ENCODE data around the gene REPS2. TPM values are rescaled to one million over a fixed set of nuclear protein-coding genes. Genes with fewer than 3 reads are reported as not detected.

The REPS2 gene
- total and polyA plus RNA-seq, 12 donors = 0.78 to 15.5 (median 6.3) TPM

- no peaks in the 10 kb centered on the region for H3K4me1 ChIP-seq
- H3K4me3 ChIP-seq = no peak overlapping the region
- DNase-seq (no peak), ATAC-seq (no peak)
- WGBS, 2 donors = 90 to 100% methylated on average over 1 of the region's 1 CpG
- peaks cover 0 to 5% (median 0%) of the 10 kb centered on the region in 11 donors for H3K9me3 ChIP-seq
- TF ChIP-seq CTCF (IDR thresholded peaks at IDR 0.05) = no peak
- intact Hi-C loops (cut with DNase I) = no loop called here
- no peaks in the 10 kb centered on the region for H3K36me3 ChIP-seq
- H3K27me3 ChIP-seq = peaks cover 0 to 45% (median 0%) of the 10 kb centered on the region in 7 donors
- H3K27ac ChIP-seq = no peak overlapping the region
These were observed 32.8 kb downstream of the REPS2 start for GRCh38 chrX:16979226-16979625.

GRCh38 chrX:16981209-16981608 lies 34.8 kb downstream of the REPS2 start:
- TF ChIP-seq CTCF (IDR thresholded peaks at IDR 0.05) = no peak
- H3K4me3 ChIP-seq = no peak overlapping the region
- ATAC-seq (no peak), DNase-seq (no peak)
- 97 to 100% methylated on average over 1 of the region's 1 CpG for WGBS, 2 donors
- H3K36me3 ChIP-seq = no peaks in the 10 kb centered on the region
- intact Hi-C loops (cut with DNase I) = no loop called here
- H3K27ac ChIP-seq = no peak overlapping the region
- H3K27me3 ChIP-seq = peaks cover 0 to 48% (median 0%) of the 10 kb centered on the region in 7 donors
- H3K4me1 ChIP-seq = no peaks in the 10 kb centered on the region
- H3K9me3 ChIP-seq = peaks cover 0 to 5% (median 0%) of the 10 kb centered on the region in 11 donors

GRCh38 chrX:16981980-16982379 lies 35.5 kb downstream of the REPS2 start:
- DNase-seq = no peak
- Histone ChIP-seq H3K27ac (no peak overlapping the region), H3K4me1 (no peaks in the 10 kb centered on the region), H3K4me3 (no peak overlapping the region), H3K9me3 (peaks cover 0 to 5% (median 0%) of the 10 kb centered on the region in 11 donors), H3K27me3 (peaks cover 0 to 45% (median 0%) of the 10 kb centered on the region in 7 donors), H3K36me3 (no peaks in the 10 kb centered on the region)
- intact Hi-C loops (cut with DNase I) = no loop called here
- TF ChIP-seq CTCF (IDR thresholded peaks at IDR 0.05) = no peak
- no peak for ATAC-seq

- no peak overlapping the region for H3K27ac ChIP-seq
- ATAC-seq (no peak), DNase-seq (no peak)
- no peaks in the 10 kb centered on the region for H3K4me1 ChIP-seq
- intact Hi-C loops (cut with DNase I) = no loop called here
- H3K9me3 ChIP-seq = peaks cover 0 to 5% (median 0%) of the 10 kb centered on the region in 11 donors
- no peak overlapping the region for H3K4me3 ChIP-seq
- 82 to 93% methylated on average over 1 of the region's 1 CpG for WGBS, 2 donors
- no peak for TF ChIP-seq CTCF (IDR thresholded peaks at IDR 0.05)
- no peaks in the 10 kb centered on the region for H3K36me3 ChIP-seq
- H3K27me3 ChIP-seq = peaks cover 0 to 45% (median 0%) of the 10 kb centered on the region in 7 donors
These were observed 36.6 kb downstream of the REPS2 start for GRCh38 chrX:16983051-16983450.
